AG04449 (cell line): ENCODE data around the gene PLCH2.

Source experiments
- CTCF ChIA-PET: fragments of 350-600 bp; formaldehyde crosslinking; extraction: SDS; loops from one replicate; lab custom pipeline; 2021; ENCODE audit warnings: antibody characterized with exemption; lab: Yijun Ruan, JAX
- POLR2A ChIA-PET: fragments of 400-600, 350-600 bp; formaldehyde crosslinking; extraction: SDS; loops from one replicate; lab custom pipeline; 2020; ENCODE audit warnings: antibody characterized with exemption, inconsistent platforms; lab: Yijun Ruan, JAX
- DNase-seq: peaks from one replicate; pipeline ENCODE4 v3.0.0-alpha.2; 2010; ENCODE audit warnings: low read depth, low spot score
- H3K4me3 ChIP-seq: 2 replicates; pipeline ENCODE4 v1.5.1; 2011; ENCODE audit warnings: low read depth, mild to moderate bottlenecking, control low read depth, low read length
- TF ChIP-seq, protein P1 (sequence below): IDR thresholded peaks from one replicate; pipeline ENCODE4 v1.5.1; 2011; ENCODE audit warnings: mild to moderate bottlenecking, moderate library complexity, low read length, control low read depth, inconsistent platforms; ENCODE audit not compliant: insufficient read depth; ENCODE audit errors: missing control alignments

PLCH2 gene

DNA sequence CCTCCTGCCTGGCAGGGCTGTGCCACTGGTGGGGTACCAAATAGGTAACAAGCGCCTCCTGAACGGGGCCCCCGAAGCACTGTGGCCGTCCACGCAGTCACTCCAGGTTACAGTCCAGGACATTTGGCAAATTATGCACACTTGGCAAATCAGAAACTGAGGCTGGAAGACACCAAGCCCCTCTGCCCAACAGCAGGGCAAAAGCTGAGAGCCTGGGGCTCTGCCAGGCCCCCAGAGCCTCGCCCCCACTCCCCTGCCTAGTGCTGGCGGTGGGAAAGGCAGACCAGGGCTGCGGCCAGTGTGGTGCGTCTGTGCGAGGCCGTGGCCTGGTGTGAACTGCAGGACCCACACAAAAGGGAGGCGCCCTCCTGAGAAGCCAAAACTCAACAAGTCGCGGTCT is 40.9 kb downstream of the PLCH2 start:
- no peak for DNase-seq
- H3K4me3 ChIP-seq = no peak overlapping the region
- ChIA-PET CTCF (no interaction called here), POLR2A (no interaction called here)
- TF ChIP-seq, protein P1, sequence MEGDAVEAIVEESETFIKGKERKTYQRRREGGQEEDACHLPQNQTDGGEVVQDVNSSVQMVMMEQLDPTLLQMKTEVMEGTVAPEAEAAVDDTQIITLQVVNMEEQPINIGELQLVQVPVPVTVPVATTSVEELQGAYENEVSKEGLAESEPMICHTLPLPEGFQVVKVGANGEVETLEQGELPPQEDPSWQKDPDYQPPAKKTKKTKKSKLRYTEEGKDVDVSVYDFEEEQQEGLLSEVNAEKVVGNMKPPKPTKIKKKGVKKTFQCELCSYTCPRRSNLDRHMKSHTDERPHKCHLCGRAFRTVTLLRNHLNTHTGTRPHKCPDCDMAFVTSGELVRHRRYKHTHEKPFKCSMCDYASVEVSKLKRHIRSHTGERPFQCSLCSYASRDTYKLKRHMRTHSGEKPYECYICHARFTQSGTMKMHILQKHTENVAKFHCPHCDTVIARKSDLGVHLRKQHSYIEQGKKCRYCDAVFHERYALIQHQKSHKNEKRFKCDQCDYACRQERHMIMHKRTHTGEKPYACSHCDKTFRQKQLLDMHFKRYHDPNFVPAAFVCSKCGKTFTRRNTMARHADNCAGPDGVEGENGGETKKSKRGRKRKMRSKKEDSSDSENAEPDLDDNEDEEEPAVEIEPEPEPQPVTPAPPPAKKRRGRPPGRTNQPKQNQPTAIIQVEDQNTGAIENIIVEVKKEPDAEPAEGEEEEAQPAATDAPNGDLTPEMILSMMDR = no peak

DNA sequence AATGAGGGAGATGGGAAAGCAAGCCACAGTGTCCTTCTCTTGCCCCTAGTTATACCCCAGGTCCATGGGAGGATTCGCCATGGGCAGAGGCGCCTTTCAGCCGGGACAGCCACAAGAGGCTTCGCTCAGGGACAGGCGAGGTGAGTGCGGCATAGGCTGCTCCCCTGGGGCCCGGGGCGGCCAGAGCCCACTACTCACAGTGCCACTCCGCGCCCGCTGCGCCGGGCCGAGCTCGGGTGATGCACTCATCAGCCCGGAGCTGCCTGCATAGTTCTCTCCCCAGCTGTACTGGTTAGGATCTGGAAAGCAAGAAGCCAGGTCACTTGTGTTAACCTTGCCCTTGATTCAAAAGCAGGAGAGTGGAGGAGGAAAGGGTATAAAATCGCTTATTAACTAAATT is 41.9 kb downstream of the PLCH2 start:
- CTCF ChIA-PET = interaction anchor here (0.9 kb wide), 1 partner anchor 29 kb away, joined by 4 read pairs; no protein-coding TSS in a partner anchor
- H3K4me3 ChIP-seq = no peak overlapping the region
- TF ChIP-seq, protein P1 = no peak
- POLR2A ChIA-PET = no interaction called here
- DNase-seq = no peak

DNA sequence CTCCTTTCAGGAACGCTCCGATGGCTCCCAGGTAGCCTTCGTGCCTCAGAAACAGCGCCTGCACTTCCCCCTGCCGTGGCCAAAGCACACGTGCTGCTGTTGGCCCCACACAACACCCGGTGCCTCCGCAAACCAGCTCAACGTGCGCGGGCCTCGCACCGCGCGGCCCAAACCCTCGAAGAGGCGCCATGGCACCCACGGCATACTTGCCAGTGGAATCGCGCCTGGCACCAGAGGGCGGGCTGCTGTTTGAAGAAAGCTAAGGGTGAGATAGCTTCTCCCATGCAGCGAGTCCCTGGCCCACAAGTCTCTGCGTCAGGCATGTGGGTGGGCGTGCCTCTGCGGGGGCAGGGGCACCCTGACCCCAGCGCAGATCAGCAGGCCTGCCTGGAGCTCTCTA is 42.4 kb downstream of the PLCH2 start:
- TF ChIP-seq, protein P1 = no peak
- no peak for DNase-seq
- H3K4me3 ChIP-seq = no peak overlapping the region
- ChIA-PET POLR2A (no interaction called here), CTCF (interaction anchor here (0.9 kb wide), 1 partner anchor 29 kb away, joined by 4 read pairs; no protein-coding TSS in a partner anchor)

DNA sequence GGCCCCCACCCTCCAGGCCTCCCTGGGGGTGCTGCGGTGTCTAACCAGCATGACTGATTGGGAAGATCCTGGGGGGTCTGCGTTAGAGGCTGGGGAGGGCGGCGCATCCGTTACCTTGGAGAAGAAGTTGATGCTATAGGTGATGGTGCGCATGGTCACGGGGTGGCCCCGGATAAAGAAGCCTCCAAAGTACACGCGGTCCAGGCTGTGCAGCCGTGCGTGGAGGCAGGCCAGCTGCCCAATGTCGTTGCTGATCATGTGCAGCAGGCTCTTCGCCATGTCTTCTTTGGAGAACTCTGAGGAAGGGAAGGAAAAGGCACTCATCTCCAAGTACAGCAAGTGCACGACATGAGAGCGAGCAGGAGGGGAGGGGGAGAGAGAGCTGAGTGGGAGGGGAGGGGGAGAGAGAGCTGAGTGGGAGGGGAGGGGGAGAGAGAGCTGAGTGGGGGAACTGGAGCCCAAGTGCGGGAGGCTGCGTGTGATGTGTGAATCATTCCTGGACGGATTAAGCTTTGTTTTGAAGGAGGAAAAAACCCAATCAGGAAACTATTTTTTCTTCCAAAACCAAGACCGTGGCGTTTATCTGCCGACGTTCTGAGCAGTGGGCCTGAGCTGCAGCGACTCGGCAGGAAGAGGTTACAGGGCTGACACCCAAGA is 43.1 kb downstream of the PLCH2 start:
- no peak for DNase-seq
- ChIA-PET CTCF (interaction anchor here (1.4 kb wide), 1 partner anchor 29 kb away, joined by 5 read pairs; no protein-coding TSS in a partner anchor), POLR2A (no interaction called here)
- H3K4me3 ChIP-seq = no peak overlapping the region
- TF ChIP-seq, protein P1 = no peak

DNA sequence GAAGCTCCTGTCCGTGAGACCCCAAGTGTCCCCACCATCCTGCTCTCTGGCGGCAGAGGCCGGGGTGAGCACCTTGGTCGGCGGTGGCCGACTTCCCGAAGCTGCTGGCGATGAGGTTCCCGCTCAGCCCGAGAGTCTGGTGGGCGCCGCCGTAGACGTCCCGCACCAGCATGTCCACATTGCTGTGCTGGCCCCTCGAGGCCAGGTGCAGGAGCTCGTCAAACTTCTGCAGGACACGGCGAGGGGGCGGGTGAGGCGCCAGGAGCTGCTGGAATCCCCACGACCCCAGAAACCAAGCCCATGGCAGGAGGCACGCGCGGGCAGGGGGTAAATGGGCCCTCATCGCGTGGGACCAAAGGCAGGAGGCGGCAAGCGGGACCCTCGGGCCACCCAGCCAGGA is 43.6 kb downstream of the PLCH2 start:
- TF ChIP-seq, protein P1 = no peak
- no peak for DNase-seq
- POLR2A ChIA-PET = no interaction called here
- CTCF ChIA-PET = interaction anchor here (1.2 to 1.4 kb wide), 2 partner anchors 28 to 31 kb away, joined by 3 to 5 read pairs; no protein-coding TSS in a partner anchor
- H3K4me3 ChIP-seq = no peak overlapping the region

DNA sequence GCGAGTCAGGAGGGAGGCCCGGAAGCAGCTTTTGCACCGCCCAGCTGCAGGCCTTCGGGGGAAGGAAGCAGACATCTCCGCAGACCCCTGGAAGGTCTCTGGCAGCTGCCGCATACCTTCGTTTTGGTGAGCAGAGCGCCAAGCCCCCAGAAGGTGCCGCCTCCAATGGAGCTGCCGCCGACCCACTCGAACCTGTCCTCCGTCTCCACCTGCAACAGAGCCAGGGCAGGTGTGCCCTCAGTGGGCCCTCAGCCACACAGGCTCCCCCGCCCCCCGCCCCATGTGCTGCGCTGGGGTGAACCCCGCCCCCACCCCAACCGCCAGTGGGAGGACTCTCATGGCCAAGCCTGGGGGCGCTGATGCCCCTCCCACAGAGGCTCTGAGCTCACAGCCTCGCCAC is 44.1 kb downstream of the PLCH2 start:
- no peak for DNase-seq
- CTCF ChIA-PET = interaction anchor here (1.2 to 1.4 kb wide), 2 partner anchors 28 to 31 kb away, joined by 3 to 5 read pairs; no protein-coding TSS in a partner anchor
- TF ChIP-seq, protein P1 = no peak
- H3K4me3 ChIP-seq = no peak overlapping the region
- POLR2A ChIA-PET = no interaction called here
